NCI-H2171 (cell line): Measurements from ENCODE around the gene EFNA3.
A peak's percentile ranks its signal among the peaks of the same experiment; 100 is the strongest.

ENCODE experiments used
- DNase-seq: peaks from one replicate; lab custom pipeline; 2025; lab: John Stamatoyannopoulos, UW

The EFNA3 gene

GRCh38 chr1:155066777-155067176, 11.9 kb upstream of the EFNA3 start:
- DNase-seq, result no peak

GRCh38 chr1:155068599-155068998, 10.0 kb upstream of the EFNA3 start:
- no peak for DNase-seq

GRCh38 chr1:155069551-155070157, 9.0 kb upstream of the EFNA3 start:
- DNase-seq, result no peak

GRCh38 chr1:155070158-155070621, 8.4 kb upstream of the EFNA3 start:
- DNase-seq, result no peak

- no peak for DNase-seq
Measured at GRCh38 chr1:155070721-155071569, 7.7 kb upstream of the EFNA3 start.

- no peak for DNase-seq
Measured at GRCh38 chr1:155071701-155072100, 6.9 kb upstream of the EFNA3 start.

GRCh38 chr1:155072531-155073289, 5.9 kb upstream of the EFNA3 start:
- no peak for DNase-seq

- DNase-seq, result no peak
Measured at GRCh38 chr1:155073377-155074242, 5.0 kb upstream of the EFNA3 start.

GRCh38 chr1:155075535-155075934, 3.1 kb upstream of the EFNA3 start:
- DNase-seq, result no peak

GRCh38 chr1:155076371-155076770, 2.3 kb upstream of the EFNA3 start:
- no peak for DNase-seq

GRCh38 chr1:155077346-155077745, 1.3 kb upstream of the EFNA3 start:
- no peak for DNase-seq

GRCh38 chr1:155077758-155078445, 735 bp upstream of the EFNA3 start:
- DNase-seq, result no peak

- no peak for DNase-seq
Measured at GRCh38 chr1:155079210-155079486, 511 bp downstream of the EFNA3 start.

GRCh38 chr1:155079487-155080311, 1.1 kb downstream of the EFNA3 start:
- no peak for DNase-seq

- peak; percentile 90 for DNase-seq
Measured at GRCh38 chr1:155080312-155081228, 1.9 kb downstream of the EFNA3 start.

GRCh38 chr1:155081472-155082300, 3.0 kb downstream of the EFNA3 start:
- no peak for DNase-seq

GRCh38 chr1:155082301-155083051, 3.8 kb downstream of the EFNA3 start:
- DNase-seq, result no peak

GRCh38 chr1:155083052-155083541, 4.5 kb downstream of the EFNA3 start:
- DNase-seq, result no peak
